IMR-90 (cell line): ENCODE data around the gene BCS1L. TPM values are rescaled to one million over a fixed set of nuclear protein-coding genes. Genes with fewer than 3 reads are reported as not detected.

Experiments used
- ATAC-seq: fragments of 200-7000 bp; cut with Tn5 transposase; 2 replicates; pipeline ENCODE4 v1.9.1; 2020; ENCODE audit warnings: low read depth, mild to moderate bottlenecking, moderate library complexity
- BruUV-seq: library from RNA; stranded (reverse); fragments of 400-500 nt; replicated peaks from 2 replicates; lab custom pipeline; 2021; lab: Mats Ljungman, UMichigan
- CTCF ChIA-PET: fragments of 300-600 bp; formaldehyde crosslinking; extraction: SDS; loops from one replicate; lab custom pipeline; 2021; ENCODE audit warnings: antibody characterized with exemption; lab: Yijun Ruan, JAX
- POLR2A ChIA-PET: fragments of 300-600 bp; sonication (Branson Sonifier 250); formaldehyde crosslinking; loops from one replicate; lab custom pipeline; 2022; ENCODE audit warnings: antibody characterized with exemption; ENCODE audit not compliant: unreplicated experiment; lab: Charles Lee
- DNase-seq: peaks from one replicate; pipeline ENCODE4 v3.0.0; 2013
- H2AFZ ChIP-seq: replicated peaks from 2 replicates; pipeline ENCODE3; 2013; ENCODE audit warnings: low read length, mild to moderate bottlenecking; ENCODE audit not compliant: poor library complexity
- H2AK5ac ChIP-seq: 2 replicates; pipeline ENCODE4 v1.6.1; 2013; ENCODE audit warnings: low read depth, low read length, inconsistent platforms
- H2AK9ac ChIP-seq: replicated peaks from 2 replicates; pipeline ENCODE3; 2013; ENCODE audit warnings: mild to moderate bottlenecking, low read depth, low read length, moderate library complexity; ENCODE audit not compliant: poor library complexity
- H2BK120ac ChIP-seq: 2 replicates; pipeline ENCODE4 v1.6.1; 2013; ENCODE audit warnings: low read depth, low read length, inconsistent platforms
- H2BK15ac ChIP-seq: 3 replicates; pipeline ENCODE4 v1.6.1; 2013; ENCODE audit warnings: low read depth, low read length, inconsistent platforms
- H2BK20ac ChIP-seq: 2 replicates; pipeline ENCODE4 v1.6.1; 2013; ENCODE audit warnings: low read depth, mild to moderate bottlenecking, inconsistent platforms, low read length, moderate library complexity
- H2BK5ac ChIP-seq: 2 replicates; pipeline ENCODE4 v1.6.1; 2013; ENCODE audit warnings: mild to moderate bottlenecking, low read depth, low read length, inconsistent platforms; ENCODE audit not compliant: poor library complexity, severe bottlenecking
- H3K14ac ChIP-seq: replicated peaks from 2 replicates; pipeline ENCODE4 v1.6.1; 2013; ENCODE audit warnings: low read depth, low read length, inconsistent platforms
- H3K18ac ChIP-seq: 2 replicates; pipeline ENCODE4 v1.6.1; 2013; ENCODE audit warnings: low read depth, low read length, control low read depth
- H3K23ac ChIP-seq: 2 replicates; pipeline ENCODE4 v1.6.1; 2013; ENCODE audit warnings: low read depth, low read length, inconsistent platforms
- H3K27ac ChIP-seq: 2 replicates; pipeline ENCODE4 v1.5.1; 2013; ENCODE audit warnings: mild to moderate bottlenecking, control low read depth, low read length; ENCODE audit not compliant: insufficient read depth
- H3K27me3 ChIP-seq: 2 replicates; pipeline ENCODE4 v1.6.1; 2013; ENCODE audit warnings: low read length; ENCODE audit not compliant: control insufficient read depth, insufficient read depth
- H3K36me3 ChIP-seq: 2 replicates; pipeline ENCODE4 v1.6.1; 2013; ENCODE audit warnings: low read length, mixed read lengths; ENCODE audit not compliant: control insufficient read depth, insufficient read depth
- H3K4ac ChIP-seq: 2 replicates; pipeline ENCODE4 v1.6.1; 2013; ENCODE audit warnings: low read depth, low read length, inconsistent platforms
- H3K4me1 ChIP-seq: 2 replicates; pipeline ENCODE4 v1.6.1; 2013; ENCODE audit warnings: low read length, mixed read lengths; ENCODE audit not compliant: control insufficient read depth, insufficient read depth
- H3K4me2 ChIP-seq: 2 replicates; pipeline ENCODE4 v1.6.1; 2013; ENCODE audit warnings: low read depth, mild to moderate bottlenecking, control low read depth, low read length, moderate library complexity
- H3K4me3 ChIP-seq: 2 replicates; pipeline ENCODE4 v1.5.1; 2013; ENCODE audit warnings: low read depth, mild to moderate bottlenecking, control low read depth, low read length, moderate library complexity; ENCODE audit not compliant: insufficient read depth
- H3K56ac ChIP-seq: 2 replicates; pipeline ENCODE4 v1.6.1; 2013; ENCODE audit warnings: low read length, inconsistent platforms; ENCODE audit not compliant: insufficient read depth; ENCODE audit errors: extremely low read depth
- H3K79me1 ChIP-seq, 2 experiments: 2 replicates each; pipeline ENCODE4 v1.6.1; 2013; ENCODE audit warnings: low read length in 2 of 2, inconsistent platforms in 1 of 2, low read depth in 1 of 2
- H3K9ac ChIP-seq: 2 replicates; pipeline ENCODE4 v1.6.1; 2013; ENCODE audit warnings: low read depth, low read length, control low read depth
- H3K9me1 ChIP-seq: 2 replicates; pipeline ENCODE4 v1.6.1; 2013; ENCODE audit warnings: low read length, inconsistent platforms; ENCODE audit not compliant: insufficient read depth
- H3K9me3 ChIP-seq: 2 replicates; pipeline ENCODE4 v1.6.1; 2013; ENCODE audit warnings: low read length; ENCODE audit not compliant: control insufficient read depth, insufficient read depth
- H4K20me1 ChIP-seq: 2 replicates; pipeline ENCODE4 v1.6.1; 2013; ENCODE audit warnings: low read length, inconsistent platforms; ENCODE audit not compliant: insufficient read depth
- H4K5ac ChIP-seq: 2 replicates; pipeline ENCODE4 v1.6.1; 2013; ENCODE audit warnings: mild to moderate bottlenecking, low read depth, low read length, control low read depth
- H4K8ac ChIP-seq, 2 experiments: 2 replicates each; pipeline ENCODE4 v1.6.1; 2013; ENCODE audit warnings: low read depth in 2 of 2, low read length in 2 of 2, control low read depth in 1 of 2, inconsistent platforms in 1 of 2
- H4K91ac ChIP-seq: 2 replicates; pipeline ENCODE4 v1.6.1; 2013; ENCODE audit warnings: low read depth, low read length, inconsistent platforms; ENCODE audit not compliant: insufficient read depth
- ELK1 ChIP-seq: fragments of 150-350 bp; IDR thresholded peaks from 2 replicates; pipeline ENCODE4 v1.6.1; 2016; ENCODE audit warnings: low read depth, mild to moderate bottlenecking, low read length, moderate library complexity, borderline replicate concordance
- NFE2L2 ChIP-seq: fragments of 150-350 bp; IDR thresholded peaks from 2 replicates; pipeline ENCODE4 v1.6.1; 2016; ENCODE audit warnings: low read depth, mild to moderate bottlenecking, low read length
- WGBS, 2 experiments: methylation state at CpG; one replicate each; pipeline versions ENCODE4 v1.1.5 to v1.1.7; 2013; ENCODE audit warnings: missing lambda C conversion rate in 2 of 2; ENCODE audit not compliant: insufficient read length in 1 of 2; ENCODE audit errors: extremely low coverage in 2 of 2; 5-methylcytosine and 5-hydroxymethylcytosine counted together
- dilution Hi-C: fragments of 300-500 bp; cut with HindIII; formaldehyde crosslinking; loops from one replicate; pipeline ENCODE4 v1.14.3; 2018; ENCODE audit warnings: low sequenced_read_pairs; ENCODE audit not compliant: unreplicated experiment
- in situ Hi-C: fragments of 300-500 bp; cut with MboI; formaldehyde crosslinking; loops from 3 replicates; pipeline ENCODE4 v1.14.3; 2019; ENCODE audit warnings: low sequenced_read_pairs, inconsistent platforms, mixed read lengths
- intact Hi-C: fragments of 100-400 bp; cut with micrococcal nuclease; formaldehyde crosslinking; loops from 2 replicates; pipeline ENCODE4 v1.10.0; 2022
- polyA plus RNA-seq, 3 experiments: library from polyadenylated mRNA; depleted of rRNA; stranded (reverse); fragments of >200 nt; gene quantifications; 2 replicates each; pipeline ENCODE4 v1.2.3, GENCODE V29; 2012; ENCODE audit warnings: low replicate concordance in 1 of 3
- total RNA-seq: library from RNA; depleted of rRNA; stranded (reverse); fragments of >200 nt; gene quantifications from 2 replicates; pipeline ENCODE4 v1.2.3, GENCODE V29; 2012

BCS1L gene
- total and polyA plus RNA-seq, 2 of the 4 experiments (the other 2 are of a cell fraction) = 39.1 to 56.7 TPM

- DNase-seq (peak; percentile 62), ATAC-seq (no peak)
- dilution Hi-C loops = no loop called here
- no peak overlapping the region for H2AK9ac ChIP-seq
- H2BK15ac ChIP-seq = no peak overlapping the region
- no peak for TF ChIP-seq ELK1
- TF ChIP-seq NFE2L2 = peak; percentile 68; the same call in 1 of the 2 replicates
- peaks cover 3% of the 10 kb centered on the region for H4K20me1 ChIP-seq
- no peak overlapping the region for H3K9ac ChIP-seq
- H4K5ac ChIP-seq = no peak overlapping the region
- no peak overlapping the region for H3K14ac ChIP-seq
- no peak overlapping the region for H3K4ac ChIP-seq
- BruUV-seq = no TSS peak
- no peak overlapping the region for H2AFZ ChIP-seq
- H3K4me2 ChIP-seq = no peak overlapping the region
- no peak overlapping the region for H3K18ac ChIP-seq
- H2BK5ac ChIP-seq = peak overlapping the region; percentile 7
- no peak overlapping the region for H2AK5ac ChIP-seq
- H4K91ac ChIP-seq = no peak overlapping the region
- in situ Hi-C loops = no loop called here
- intact Hi-C loops = loop anchor here (5.0 to 10.0 kb wide), 2 partner anchors 170 to 353 kb away; partner anchors contain the start of gene TMBIM1
- H3K4me3 ChIP-seq = no peak overlapping the region
- H3K56ac ChIP-seq = no peak overlapping the region
- peaks cover 8 to 16% of the 10 kb centered on the region in 2 experiments; a peak in 3 of 4 replicates for H3K79me1 ChIP-seq
- H3K27ac ChIP-seq = no peak overlapping the region
- H3K23ac ChIP-seq = no peak overlapping the region
- no peaks in the 10 kb centered on the region for H3K27me3 ChIP-seq
- H2BK120ac ChIP-seq = no peak overlapping the region
- H3K9me3 ChIP-seq = no peaks in the 10 kb centered on the region
- WGBS, 2 experiments = no CpG with 5 or more reads among the region's 1 CpG
- ChIA-PET POLR2A (no interaction called here), CTCF (no interaction called here)
- H4K8ac ChIP-seq = no peak overlapping the region
- H3K4me1 ChIP-seq = no peaks in the 10 kb centered on the region
- no peaks in the 10 kb centered on the region for H3K9me1 ChIP-seq
- H3K36me3 ChIP-seq = peaks cover 72% of the 10 kb centered on the region
- no peak overlapping the region for H2BK20ac ChIP-seq
These were observed 14.4 kb upstream of the BCS1L start for GRCh38 chr2:218645126-218645525.
